ENCODE measurements around the gene GPR135.
"Not testable (repeated sequence)": the region's sequence is repeated elsewhere in the genome, so short reads cannot be mapped to it uniquely, and the experiment has no call there.

GPR135 gene

DNA sequence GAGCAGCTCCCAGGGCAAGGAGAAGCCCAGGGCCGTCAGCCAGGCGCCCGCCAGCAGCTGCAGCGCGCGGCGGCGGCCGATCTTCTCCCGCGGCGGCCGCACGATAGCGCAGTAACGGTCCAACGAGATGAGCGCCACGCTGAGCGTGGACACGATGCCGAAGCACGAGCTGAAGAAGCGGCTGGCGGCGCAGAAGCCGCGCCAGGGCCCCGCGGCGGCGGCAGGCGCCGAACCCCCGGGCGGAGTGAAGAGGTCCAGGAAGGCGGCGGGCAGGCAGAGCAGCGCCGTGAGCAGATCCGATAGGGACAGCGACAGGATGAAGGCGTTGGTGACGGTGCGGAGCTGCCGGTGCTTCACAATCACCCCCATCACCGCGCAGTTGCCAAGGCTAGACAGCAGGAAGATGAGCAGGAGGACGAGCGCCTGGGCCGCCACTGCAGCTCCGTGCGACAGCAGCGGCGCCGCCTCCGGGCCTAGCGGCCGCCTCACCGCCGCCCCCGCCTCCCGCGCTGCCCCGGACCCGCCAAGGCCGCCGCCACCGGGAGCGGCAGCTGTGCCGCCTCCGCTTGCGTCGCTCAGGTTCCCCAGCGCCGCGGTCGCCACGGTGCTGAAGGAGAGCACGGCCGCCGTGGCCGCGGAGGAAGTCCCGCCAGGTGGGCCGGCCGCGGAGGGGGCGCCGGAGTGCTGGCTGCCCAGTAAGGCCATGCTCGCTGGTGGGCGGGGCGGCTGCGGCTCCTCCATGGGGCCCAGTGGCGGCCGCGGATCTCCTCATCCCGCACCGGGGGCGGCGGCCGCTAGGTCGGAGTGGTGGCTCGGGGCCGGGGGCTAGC, 479 bp downstream of the GPR135 start:
- peak; percentile 31 for DNase-seq

DNA sequence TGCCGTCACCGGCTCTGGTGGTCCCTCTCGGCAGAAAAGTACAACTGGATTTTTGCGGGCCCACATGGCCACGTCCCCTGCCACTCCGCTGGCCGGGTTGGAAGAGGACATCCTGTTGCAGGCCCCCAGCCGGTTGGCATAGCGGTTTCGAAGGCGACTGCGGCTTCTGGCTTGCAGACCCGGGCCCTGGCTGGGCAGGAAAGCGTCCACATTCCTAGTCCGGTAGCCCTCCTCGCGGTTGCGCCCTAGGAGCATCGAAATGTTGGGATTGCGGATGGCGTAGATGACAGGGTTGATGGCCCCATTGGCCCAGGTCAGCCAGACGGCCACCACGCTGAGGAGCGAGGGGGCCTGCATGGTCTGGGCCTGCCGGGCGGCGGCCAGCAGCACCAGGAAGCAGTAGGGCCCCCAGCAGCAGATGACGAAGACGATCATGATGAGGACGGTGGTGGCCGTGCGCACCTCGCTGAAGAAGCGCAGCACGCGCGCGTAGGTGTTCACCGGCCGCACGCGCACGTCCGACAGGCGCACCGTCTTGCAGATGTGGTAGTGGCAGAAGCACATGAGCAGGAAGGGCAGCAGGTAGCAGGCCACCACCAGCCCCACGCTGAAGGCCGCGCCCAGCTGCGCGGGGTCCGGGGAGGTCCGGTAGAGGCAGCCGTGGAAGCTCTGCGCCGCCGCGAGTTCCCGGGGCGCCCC, 1.2 kb downstream of the GPR135 start:
- DNase-seq, result peak; percentile 31

DNA sequence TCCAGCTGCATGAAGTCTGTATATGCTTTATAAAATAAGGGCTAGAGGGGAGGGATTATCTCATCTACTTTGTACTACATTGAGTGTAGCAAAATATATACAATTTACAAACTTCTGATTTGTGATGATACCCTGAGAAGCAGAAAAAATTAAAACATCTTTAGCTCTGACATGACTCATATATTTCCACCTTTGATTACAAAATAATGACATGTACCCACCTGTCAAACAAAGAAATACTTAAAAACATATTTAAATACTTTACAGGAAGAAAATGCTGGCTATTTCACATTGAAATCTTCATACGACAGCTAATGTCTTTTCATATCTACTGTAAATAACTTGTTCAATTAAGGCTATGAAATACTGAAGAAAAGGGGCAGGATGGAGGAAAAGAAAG, 3.3 kb downstream of the GPR135 start:
- no peak for DNase-seq

DNA sequence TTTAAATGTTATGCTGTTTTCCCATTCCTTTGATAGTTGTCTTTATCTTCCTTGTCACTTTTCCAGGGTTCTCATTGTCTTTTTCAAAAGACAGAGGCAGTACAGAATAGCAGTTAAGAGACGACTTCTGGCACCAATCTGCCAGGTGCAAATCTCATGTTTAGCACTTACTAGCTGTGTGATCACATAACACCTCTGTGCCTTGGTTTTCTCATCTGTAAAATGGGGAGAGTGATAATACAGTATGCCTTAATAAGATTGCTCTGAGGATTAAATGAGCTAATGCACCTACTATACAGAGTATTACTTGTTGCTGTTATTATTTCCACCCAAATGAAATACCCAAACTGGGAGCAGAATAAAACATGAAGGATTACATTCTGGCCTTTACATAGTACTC, 4.8 kb downstream of the GPR135 start:
- DNase-seq, result no peak

DNA sequence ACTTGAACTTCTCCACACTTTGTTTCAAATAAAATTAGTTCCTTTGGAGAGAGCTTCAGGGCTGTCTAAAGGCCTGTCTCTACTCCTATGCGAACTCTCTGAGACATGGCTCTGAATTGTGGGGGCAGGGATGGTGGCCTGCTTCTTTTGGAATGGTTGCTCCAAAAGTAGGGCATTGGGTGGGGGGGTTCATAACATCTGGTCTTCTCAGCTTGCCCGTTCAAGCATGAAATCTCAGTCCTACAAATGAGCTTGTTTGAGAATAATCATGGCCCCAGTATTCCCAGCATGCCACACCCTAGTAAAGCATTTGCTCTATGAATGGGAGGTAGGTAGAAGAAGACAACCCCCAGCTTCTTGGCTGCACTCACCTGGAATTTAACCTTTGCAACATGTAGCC, 6.7 kb downstream of the GPR135 start:
- no peak for DNase-seq

DNA sequence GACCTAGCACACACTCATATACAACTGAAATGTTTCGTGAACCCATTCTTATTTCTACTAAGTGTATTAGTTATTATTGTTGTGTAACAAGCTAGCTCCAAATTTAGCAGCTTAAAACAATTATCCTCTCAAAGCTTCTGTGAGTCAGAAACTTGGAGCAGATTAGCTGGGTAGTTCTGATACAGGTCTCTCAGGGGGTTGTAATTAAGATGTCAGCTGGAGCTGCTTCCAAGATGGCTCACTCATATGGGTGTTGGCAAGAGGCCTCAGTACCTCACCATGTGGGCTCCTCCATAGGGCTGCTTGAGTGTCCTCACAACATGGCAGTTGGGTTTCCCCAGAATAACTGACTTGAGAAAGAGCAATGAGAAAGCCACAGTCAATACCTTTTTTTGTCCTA, 9.8 kb downstream of the GPR135 start:
- DNase-seq, result no peak

DNA sequence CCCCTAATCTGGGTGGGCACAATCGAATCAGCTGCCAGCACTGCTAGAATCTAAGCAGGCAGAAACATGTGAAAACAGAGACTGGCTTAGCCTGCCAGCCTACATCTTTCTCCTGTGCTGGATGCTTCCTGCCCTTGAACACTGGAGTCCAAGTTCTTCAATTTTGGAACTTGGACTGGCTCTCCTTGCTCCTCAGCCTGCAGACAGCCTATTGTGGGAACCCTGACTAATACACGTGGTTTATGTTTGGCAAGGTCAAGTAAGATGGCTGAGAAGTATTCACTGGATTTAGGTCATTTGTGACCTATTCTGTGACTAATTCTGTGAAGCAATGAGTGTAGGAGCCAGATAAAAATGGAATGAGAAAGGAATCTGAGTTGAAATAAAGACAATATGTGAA, 11.0 kb downstream of the GPR135 start:
- no peak for DNase-seq

DNA sequence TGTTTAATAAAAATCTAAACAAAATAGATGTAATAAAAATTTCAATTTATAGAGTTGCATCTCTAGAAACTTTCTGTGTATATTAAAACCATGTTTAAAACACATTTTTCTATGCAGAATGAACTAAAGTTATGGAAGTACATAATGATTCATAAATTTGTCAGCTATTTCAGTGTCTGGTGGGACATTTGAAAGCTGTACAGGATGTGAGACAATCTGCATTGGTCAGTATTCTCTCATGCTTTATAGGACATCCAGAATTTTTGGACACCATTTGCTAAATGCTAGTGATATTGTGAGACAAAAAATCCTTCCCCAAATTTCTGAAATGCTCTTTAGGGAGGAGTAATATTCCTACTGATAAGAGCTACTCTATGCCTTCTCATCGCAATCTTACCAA, 13.3 kb downstream of the GPR135 start:
- no peak for DNase-seq

DNA sequence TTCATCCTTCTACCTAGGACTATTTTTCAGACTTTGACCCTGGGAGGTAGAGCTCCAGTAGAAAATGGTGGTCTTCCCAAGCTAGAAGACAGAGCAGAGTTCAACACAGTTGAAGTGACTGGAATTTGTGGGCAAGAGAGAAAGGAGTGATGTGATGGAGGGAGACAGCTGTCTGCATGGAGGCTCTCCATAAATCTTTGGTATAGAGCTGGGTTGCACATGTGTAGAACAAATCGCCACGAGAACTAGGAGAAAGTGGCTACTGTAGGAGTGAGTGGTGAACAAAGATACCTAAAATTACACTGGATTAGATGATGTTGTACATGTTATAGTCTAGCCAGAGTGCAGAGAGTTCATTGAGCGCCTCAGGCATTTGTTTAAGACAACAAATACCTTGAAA, 14.5 kb downstream of the GPR135 start:
- no peak for DNase-seq

DNA sequence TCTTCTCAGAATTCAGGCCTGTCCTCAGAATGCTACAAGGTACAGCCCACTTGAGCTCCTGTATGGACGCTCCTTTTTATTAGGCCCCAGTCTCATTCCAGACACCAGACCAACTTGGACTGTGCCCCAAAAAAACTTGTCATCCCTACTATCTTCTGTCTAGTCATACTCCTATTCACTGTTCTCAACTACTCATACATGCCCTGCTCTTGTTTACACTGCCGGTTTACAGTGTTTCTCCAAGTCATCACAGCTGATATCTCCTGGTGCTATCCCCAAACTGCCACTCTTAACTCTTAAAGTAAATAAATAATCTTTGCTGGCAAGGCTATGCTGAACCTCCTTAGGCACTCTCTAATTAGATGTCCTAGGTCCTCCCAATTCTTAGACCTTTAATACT, 16.5 kb downstream of the GPR135 start:
- DNase-seq, result not testable (repeated sequence)

DNA sequence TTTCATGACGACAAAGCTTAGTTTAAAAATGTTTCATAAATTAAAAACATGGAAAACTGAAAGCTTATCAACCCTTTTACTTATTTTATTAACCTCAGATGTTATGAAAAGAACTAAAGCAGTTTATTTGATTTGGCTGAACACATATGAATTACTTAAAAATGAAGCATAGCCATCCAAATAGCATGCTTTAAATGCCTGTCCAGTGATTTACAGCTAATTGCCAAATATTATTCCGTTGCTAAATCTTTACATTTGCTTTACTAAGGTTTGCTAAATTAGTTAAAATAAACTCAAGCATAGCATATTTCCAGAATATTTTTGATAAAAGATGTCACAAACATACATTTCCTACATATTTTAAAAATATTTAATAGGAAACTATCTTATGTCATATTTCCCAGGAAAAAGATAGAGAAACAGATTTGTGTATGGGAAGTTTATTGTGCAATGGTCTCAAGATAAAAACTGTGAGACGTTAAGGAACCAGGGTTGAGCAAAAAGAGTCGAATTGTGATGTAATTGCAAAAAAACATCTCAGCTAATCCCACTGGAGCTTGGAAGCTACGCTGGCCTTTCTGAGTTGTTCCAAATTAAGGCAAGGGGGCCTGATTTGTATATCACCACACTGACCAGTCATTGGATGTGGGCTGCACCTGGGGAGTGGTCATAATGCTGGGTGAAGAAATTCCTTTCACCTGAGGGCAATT, 25.8 kb downstream of the GPR135 start:
- DNase-seq, result no peak

DNA sequence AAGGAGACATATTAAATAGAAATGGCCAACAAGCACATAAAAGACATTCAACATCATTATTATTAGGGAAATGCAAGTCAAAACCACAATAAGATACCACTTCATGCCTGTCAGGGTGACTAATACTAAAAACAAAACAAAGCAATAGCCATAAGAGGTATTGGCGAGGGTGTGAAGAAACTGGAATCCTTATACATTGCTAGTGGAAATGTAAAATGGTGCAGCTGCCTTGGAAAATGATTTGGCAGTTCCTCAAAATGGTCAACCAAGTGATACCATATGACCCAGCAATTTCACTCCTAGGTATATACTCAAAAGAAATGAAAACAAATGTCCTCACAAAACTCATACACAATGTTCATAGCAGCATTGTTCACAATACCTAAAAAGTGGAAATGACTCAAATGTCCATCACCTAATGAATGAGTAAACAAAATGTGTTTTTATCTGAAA, 27.0 kb downstream of the GPR135 start:
- no peak for DNase-seq

DNA sequence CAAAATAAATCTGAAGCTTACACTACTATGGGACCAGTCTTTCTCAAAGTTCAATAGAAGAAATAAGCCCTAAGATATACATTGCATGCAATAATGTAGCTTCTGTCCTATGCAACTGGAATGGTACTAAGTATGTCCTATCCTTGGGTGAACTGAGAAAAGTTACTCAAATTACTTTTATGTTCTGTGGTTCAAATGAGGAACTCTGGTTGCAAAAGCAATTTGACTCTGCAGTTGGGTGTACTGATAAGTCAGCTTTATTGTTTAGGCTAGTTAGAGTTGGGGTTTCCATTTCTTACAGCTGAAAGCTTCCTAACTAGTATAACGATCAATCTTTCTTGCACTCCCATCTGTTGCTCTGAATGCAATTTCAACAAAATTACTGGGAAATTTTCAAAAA, 29.2 kb downstream of the GPR135 start:
- DNase-seq, result no peak

DNA sequence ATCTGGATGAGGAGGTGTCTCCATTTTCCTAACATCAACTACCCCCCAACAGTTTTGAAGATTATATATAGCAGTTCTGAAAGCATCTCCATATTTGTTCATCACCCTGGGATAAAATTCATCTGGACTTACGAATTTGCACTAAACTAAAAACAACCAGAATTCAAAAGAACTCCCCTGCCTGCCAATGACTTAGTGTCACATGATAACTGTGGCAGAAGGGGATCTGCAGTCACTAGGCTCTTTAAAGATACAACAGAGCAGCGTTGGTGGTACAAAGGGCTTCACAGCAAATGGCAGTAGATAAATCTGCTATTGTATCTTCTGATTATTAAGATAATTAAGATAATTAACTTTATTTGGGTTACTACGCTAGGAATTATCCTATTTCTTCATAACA, 30.1 kb downstream of the GPR135 start:
- no peak for DNase-seq

DNA sequence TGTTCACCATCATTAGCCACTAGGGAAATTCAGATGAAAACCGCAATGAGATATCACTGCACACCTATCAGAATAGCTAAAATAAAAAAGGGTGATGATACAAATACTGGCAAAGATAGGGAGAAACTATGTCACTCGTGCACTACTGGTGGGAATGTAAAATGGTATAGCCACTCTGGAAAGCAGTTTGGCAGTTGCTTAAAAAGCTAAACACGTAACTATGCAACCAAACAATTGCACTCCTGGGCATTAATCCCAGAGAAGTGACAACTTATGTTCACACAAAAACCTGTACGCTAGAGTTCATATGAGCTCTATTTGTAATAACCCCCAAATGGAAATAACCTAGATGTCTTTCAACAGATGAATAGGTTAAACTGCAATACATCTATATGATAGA, 35.4 kb downstream of the GPR135 start:
- no peak for DNase-seq

DNA sequence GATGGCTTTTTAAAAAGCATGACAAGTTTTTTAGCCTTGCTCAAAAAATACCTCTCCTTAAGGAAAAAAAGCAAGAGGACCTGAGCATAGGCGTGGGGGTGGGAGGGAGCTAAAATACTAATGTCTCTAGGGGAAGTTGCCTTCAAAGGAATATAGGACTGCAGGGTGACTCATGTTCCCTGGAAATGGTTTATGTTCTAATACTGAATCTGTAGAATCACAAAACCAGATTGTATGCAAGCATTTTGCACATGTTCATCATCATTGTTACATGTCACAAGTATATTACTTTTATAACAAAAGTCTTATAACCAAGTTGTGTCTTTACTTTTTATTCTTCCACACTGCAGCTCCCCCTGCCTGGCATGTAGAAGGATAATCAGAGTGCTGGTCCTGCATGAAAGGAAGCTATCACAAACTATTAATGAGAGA, 36.6 kb downstream of the GPR135 start:
- DNase-seq, result no peak

DNA sequence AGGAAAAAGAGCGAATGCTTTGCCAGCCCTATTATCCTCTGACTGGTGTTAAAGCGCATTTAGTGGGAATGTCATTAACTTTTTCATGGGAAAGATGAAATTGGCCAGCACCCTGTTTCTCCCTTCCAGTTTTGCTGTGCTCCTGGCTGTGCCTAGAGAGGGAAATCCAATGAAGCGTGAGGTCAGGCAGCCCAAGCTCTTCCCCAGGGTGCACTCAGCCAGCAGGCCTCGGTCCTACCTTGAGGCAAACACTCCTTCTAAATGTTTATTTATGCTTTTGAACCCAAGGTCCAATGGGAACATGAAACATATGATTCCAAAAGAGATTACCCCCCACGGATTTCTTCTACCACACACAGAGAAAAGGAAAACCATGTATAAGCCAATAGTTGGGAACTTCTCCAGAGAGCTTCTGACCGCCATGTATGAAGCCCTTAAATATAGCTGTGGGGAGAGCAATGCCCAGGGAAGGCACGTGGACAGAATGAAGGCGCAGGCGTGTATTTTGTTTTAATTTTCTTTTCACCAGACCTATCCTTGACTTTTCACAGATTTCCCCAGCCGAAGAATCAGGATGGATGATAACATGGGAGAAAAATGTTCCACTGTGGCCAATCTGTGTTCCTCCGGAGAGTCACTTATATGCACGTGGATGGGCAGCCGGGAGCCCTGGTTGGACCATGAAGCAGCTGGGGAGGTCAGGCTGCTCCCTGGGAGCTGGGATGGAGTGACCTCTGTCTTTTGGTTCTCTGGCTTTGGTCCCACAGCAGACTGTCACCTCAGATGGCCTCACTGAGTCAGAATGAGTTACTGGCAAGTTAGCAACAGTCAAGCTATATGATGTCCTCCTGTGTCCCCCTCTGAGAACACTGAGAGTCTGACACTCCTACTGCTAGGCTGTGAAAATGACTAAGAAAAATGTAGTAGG, 37.3 kb downstream of the GPR135 start:
- DNase-seq, result no peak

DNA sequence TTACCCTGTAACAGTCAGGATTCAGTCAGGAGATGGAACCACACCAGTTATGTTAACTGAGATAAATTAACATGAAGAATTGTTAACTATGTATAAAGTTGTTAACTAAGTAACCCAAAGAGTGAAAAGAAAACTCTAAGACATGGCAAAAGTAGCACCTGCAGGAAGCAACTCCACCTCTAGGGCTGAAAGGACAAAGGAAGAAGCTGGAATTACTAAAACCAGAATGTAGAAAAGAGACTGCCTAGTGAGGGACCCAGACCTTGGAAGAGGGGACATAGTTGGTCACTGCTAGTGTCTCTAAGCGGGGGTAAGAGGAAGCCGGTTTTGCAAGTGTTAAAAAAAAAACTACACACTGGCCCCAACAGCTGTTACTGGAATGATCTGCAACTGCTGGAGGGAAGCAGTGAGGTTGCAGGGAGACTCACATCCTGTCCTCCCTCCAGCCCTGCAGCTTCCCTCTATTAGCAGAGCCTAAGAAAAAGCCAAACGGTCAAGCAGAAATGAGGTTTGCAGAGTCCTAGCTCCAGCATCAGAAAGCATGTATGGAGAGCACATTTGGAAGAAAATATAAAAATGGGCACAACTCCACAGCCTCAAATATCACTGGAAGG, 39.8 kb downstream of the GPR135 start:
- DNase-seq, result no peak

DNA sequence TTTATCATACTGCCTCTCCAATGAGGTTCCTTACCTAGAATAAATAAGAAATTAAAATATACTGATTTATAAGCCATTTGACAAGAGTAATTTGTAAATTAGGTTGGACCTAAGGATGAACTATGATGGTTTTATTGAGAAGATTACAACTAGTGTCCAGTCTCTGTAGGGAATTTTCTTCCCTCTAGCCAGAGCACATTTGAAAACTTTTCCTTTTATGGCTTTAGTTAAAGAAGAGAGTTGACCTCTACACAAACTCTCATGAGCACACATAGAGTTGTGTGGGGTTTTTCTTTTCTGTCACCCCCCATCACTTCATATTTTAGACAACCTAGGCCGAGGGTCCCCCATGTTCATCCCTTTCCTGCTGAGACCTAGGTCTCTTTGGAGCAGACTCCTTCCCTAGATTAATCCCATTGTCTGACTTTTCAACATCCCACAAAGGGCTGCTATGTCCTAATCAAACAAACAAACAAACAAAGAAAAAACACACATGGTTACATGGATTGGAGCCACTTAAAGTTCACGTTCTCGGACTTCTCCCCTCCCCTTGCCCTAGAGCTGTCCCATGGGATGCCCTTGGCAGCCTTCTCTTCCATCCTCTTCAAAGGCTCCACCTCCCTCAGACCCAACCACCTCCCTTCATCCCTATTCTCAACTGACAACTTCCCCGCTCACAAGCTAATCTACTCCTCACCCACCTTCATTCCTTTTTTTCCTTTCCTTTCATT, 40.7 kb downstream of the GPR135 start:
- DNase-seq, result no peak

DNA sequence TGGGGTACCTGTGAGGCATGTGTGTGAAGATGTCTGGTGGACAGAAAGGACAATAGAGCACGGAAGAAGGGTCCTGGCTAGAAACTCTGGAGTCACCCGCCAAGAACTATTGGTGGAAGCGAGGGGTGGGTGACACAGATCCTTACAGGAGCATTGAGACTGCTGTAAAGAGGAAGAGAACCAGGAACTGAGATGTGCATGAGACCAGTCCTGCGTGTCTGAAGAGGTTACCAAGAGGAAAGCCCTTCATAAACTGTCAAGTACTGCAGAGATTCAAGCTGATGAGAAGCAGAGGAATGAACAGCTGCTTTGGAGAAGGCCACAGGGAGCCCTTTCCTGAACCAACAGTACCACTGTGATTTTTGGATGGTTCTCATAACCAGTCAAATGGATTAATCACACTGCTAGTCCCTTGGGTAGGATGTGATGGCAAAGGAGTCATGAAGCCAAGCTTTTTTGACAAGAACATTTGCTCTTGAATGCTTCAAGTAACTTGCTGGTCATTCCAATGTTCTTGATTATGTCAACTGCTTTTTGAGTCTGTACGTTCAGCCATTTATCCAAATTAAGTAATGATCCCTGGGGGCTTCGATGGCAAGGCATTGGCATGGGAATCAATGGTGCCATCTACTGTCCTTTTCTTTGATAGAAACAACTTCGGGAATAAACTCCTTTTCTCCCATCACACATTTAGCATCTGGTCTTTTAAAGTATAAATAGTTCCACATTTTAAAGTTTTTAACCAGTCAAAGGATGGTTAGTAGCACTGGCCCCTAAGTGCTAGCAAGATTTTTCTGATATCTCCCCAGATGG, 42.9 kb downstream of the GPR135 start:
- DNase-seq, result peak; percentile 10

DNA sequence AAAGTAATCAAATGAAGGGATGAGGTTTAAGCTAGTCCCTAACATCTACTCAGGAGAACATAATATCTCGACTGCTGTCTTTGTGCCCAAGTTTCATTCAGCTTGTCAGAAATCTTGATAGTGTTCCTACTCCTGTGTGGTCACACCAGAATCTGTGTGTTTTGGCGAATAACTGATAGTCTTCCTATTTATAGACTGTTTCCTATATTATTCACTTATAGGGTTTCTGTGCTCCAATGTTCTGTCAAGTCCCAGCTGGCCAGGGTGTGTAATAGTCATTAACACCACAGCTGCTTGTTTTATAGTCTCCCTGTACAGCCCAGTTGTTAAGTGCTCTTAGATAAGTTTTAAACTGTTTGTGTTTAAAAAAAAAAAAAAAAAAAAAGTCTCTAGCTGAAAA, 45.9 kb downstream of the GPR135 start:
- DNase-seq, result no peak
